PC-9 (cell line): ENCODE data around the gene SRBD1.

ENCODE experiments used
- EZH2 ChIP-seq: fragments of 200-600 bp; sonication (generic); IDR thresholded peaks from 2 replicates; pipeline ENCODE4 v1.8.0; 2017; ENCODE audit warnings: antibody characterized with exemption, low read depth
- TF ChIP-seq, protein P1 (sequence below): fragments of 200-600 bp; sonication (generic); conservative IDR thresholded peaks from 2 replicates; pipeline ENCODE4 v1.6.1; 2017; ENCODE audit warnings: mixed run types, antibody characterized with exemption, mild to moderate bottlenecking, moderate library complexity

DNA sequence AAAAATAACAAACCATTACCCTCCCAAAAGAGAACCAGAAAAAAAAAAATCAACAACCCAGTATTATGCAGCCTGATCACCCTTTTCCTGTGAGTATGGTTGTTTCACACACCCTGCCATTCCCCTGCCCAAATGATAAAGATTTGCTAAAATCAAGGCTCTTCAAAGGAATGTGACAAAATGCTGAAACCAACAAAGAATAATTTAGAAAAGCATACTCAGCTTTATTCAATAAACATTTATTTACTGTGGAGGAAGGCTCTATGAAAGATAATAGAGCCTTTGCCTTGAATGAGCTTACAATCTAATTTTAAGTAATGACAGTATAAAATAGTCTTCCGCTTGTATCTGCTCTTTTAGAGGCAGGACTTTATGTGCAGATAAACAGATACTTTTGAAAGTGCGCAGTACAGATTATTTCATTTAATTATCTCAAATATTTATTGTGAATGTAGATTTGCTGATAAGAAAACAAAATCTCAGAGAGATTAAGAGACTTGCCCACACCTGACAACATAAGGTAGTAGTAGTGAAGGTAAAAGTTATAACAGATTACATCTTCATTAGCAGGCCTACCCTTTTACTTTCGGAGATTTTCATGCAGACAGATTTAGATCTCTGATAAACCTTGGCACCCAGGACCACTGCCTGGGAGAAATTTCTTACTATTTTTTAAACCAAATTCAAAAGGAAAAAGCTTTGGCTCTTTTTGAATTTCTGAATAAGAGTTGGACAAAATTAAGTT is 211.9 kb downstream of the SRBD1 start:
- TF ChIP-seq, protein P1, sequence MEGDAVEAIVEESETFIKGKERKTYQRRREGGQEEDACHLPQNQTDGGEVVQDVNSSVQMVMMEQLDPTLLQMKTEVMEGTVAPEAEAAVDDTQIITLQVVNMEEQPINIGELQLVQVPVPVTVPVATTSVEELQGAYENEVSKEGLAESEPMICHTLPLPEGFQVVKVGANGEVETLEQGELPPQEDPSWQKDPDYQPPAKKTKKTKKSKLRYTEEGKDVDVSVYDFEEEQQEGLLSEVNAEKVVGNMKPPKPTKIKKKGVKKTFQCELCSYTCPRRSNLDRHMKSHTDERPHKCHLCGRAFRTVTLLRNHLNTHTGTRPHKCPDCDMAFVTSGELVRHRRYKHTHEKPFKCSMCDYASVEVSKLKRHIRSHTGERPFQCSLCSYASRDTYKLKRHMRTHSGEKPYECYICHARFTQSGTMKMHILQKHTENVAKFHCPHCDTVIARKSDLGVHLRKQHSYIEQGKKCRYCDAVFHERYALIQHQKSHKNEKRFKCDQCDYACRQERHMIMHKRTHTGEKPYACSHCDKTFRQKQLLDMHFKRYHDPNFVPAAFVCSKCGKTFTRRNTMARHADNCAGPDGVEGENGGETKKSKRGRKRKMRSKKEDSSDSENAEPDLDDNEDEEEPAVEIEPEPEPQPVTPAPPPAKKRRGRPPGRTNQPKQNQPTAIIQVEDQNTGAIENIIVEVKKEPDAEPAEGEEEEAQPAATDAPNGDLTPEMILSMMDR = no peak
- no peak for TF ChIP-seq EZH2
